H1 (cell line): ENCODE measurements around the gene ZNF654. TPM values are rescaled to one million over a fixed set of nuclear protein-coding genes. Genes with fewer than 3 reads are reported as not detected.

Experiments
- CTCF ChIA-PET: fragments of 300-600 bp; sonication (Branson Sonifier 250); formaldehyde crosslinking; loops from one replicate; lab custom pipeline; 2021; ENCODE audit not compliant: partially characterized antibody; lab: Charles Lee
- POLR2A ChIA-PET: fragments of 300-600 bp; sonication (Branson Sonifier 250); formaldehyde crosslinking; loops from one replicate; lab custom pipeline; 2021; ENCODE audit warnings: inconsistent platforms; ENCODE audit not compliant: partially characterized antibody; lab: Charles Lee
- DNase-seq, 2 experiments: peaks; one replicate each; pipeline versions ENCODE4 v3.0.0 to v3.0.0-alpha.2; 2010 to 2022; ENCODE audit warnings: low spot score in 2 of 2, low read depth in 1 of 2, mixed read lengths in 1 of 2
- FAIRE-seq: peaks from 2 replicates; lab custom pipeline; 2011; peaks lifted over from hg19 to GRCh38; lab: Jason Lieb, UNC
- H2AFZ ChIP-seq: 2 replicates; pipeline ENCODE4 v1.8.1; 2012; ENCODE audit warnings: low read length, inconsistent platforms
- H2AK5ac ChIP-seq: 2 replicates; pipeline ENCODE4 v1.6.1; 2013; ENCODE audit warnings: low read depth, low read length
- H2BK120ac ChIP-seq: replicated peaks from 2 replicates; pipeline ENCODE3; 2013; ENCODE audit warnings: low read depth, low read length, inconsistent platforms
- H2BK12ac ChIP-seq: 2 replicates; pipeline ENCODE4 v1.6.1; 2013; ENCODE audit warnings: low read depth, low read length
- H2BK15ac ChIP-seq: 2 replicates; pipeline ENCODE4 v1.6.1; 2013; ENCODE audit warnings: low read length
- H2BK20ac ChIP-seq: 2 replicates; pipeline ENCODE4 v1.6.1; 2013; ENCODE audit warnings: low read length
- H2BK5ac ChIP-seq: 2 replicates; pipeline ENCODE4 v1.6.1; 2013; ENCODE audit warnings: low read depth, low read length
- H3K14ac ChIP-seq: 2 replicates; pipeline ENCODE4 v1.6.1; 2013; ENCODE audit warnings: inconsistent platforms; ENCODE audit not compliant: insufficient read length
- H3K18ac ChIP-seq: 2 replicates; pipeline ENCODE4 v1.6.1; 2013; ENCODE audit warnings: low read length; ENCODE audit errors: extremely low read depth
- H3K23ac ChIP-seq: 2 replicates; pipeline ENCODE4 v1.6.1; 2013; ENCODE audit warnings: inconsistent platforms; ENCODE audit not compliant: insufficient read length
- H3K23me2 ChIP-seq: 2 replicates; pipeline ENCODE4 v1.6.1; 2013; ENCODE audit warnings: low read depth, low read length
- H3K27ac ChIP-seq: 2 replicates; pipeline ENCODE4 v1.6.1; 2011; ENCODE audit warnings: low read depth, low read length, inconsistent platforms
- H3K27me3 ChIP-seq, 4 experiments: replicated peaks in 1 of 4; 1 replicate in 1 of 4; 2 replicates in 3 of 4; pipeline versions ENCODE4 v1.6.1 to v1.8.1; 2011 to 2013; ENCODE audit warnings: low read length in 3 of 4, mild to moderate bottlenecking in 3 of 4, inconsistent platforms in 2 of 4, mixed read lengths in 2 of 4, moderate library complexity in 1 of 4; ENCODE audit not compliant: control insufficient read depth in 3 of 4, insufficient read depth in 3 of 4; ENCODE audit errors: extremely low read depth in 1 of 4
- H3K36me3 ChIP-seq, 4 experiments: 2 replicates each; pipeline versions ENCODE4 v1.6.1 to v1.8.1; 2011 to 2013; ENCODE audit warnings: mild to moderate bottlenecking in 4 of 4, low read length in 3 of 4, moderate library complexity in 2 of 4, control low read depth in 1 of 4, inconsistent platforms in 1 of 4; ENCODE audit not compliant: insufficient read depth in 4 of 4, control insufficient read depth in 2 of 4
- H3K4ac ChIP-seq: replicated peaks from 2 replicates; pipeline ENCODE3; 2013; ENCODE audit warnings: low read length, low read depth, mixed read lengths, inconsistent platforms; ENCODE audit not compliant: insufficient read length
- H3K4me1 ChIP-seq, 4 experiments: replicated peaks in 1 of 4; 1 replicate in 1 of 4; 2 replicates in 3 of 4; pipeline versions ENCODE4 v1.6.1 to v1.8.1; 2011 to 2013; ENCODE audit warnings: low read length in 3 of 4, inconsistent platforms in 2 of 4, mixed read lengths in 1 of 4; ENCODE audit not compliant: insufficient read depth in 4 of 4, control insufficient read depth in 3 of 4
- H3K4me2 ChIP-seq, 2 experiments: 2 replicates each; pipeline versions ENCODE4 v1.6.1 to v1.8.1; 2011 to 2013; ENCODE audit warnings: low read depth in 2 of 2, low read length in 2 of 2, control low read depth in 1 of 2, inconsistent platforms in 1 of 2, mild to moderate bottlenecking in 1 of 2; ENCODE audit not compliant: insufficient read depth in 1 of 2
- H3K4me3 ChIP-seq, 4 experiments: fragments of 200-600, 300-600 bp in 1 of 4; sonication (generic), shearing (Covaris generic), sonication (Bioruptor Twin) in 1 of 4; 2 replicates each; pipeline versions ENCODE4 v1.5.1 to v1.8.1; 2011 to 2016; ENCODE audit warnings: low read length in 4 of 4, low read depth in 3 of 4, control low read depth in 2 of 4, inconsistent platforms in 2 of 4, mild to moderate bottlenecking in 2 of 4, mixed read lengths in 1 of 4, moderate library complexity in 1 of 4; ENCODE audit not compliant: insufficient read depth in 2 of 4; ENCODE audit errors: extremely low read depth in 1 of 4
- H3K56ac ChIP-seq: replicated peaks from 2 replicates; pipeline ENCODE3; 2013; ENCODE audit warnings: low read depth, mild to moderate bottlenecking, mixed read lengths, low read length, inconsistent platforms; ENCODE audit not compliant: insufficient read length
- H3K79me1 ChIP-seq: 2 replicates; pipeline ENCODE4 v1.6.1; 2013; ENCODE audit warnings: low read depth, low read length, control low read depth
- H3K79me2 ChIP-seq, 2 experiments: 2 replicates each; pipeline versions ENCODE4 v1.6.1 to v1.8.1; 2012 to 2013; ENCODE audit warnings: low read length in 2 of 2, mild to moderate bottlenecking in 2 of 2, inconsistent platforms in 1 of 2; ENCODE audit not compliant: insufficient read depth in 2 of 2, control insufficient read depth in 1 of 2
- H3K9ac ChIP-seq, 4 experiments: replicated peaks in 1 of 4; 1 replicate in 1 of 4; 2 replicates in 3 of 4; pipeline versions ENCODE4 v1.6.1 to v1.8.1; 2011 to 2013; ENCODE audit warnings: low read depth in 3 of 4, low read length in 3 of 4, control low read depth in 2 of 4, mild to moderate bottlenecking in 2 of 4, moderate library complexity in 2 of 4, inconsistent platforms in 1 of 4; ENCODE audit errors: extremely low read depth in 1 of 4
- H3K9me3 ChIP-seq, 2 experiments: 2 replicates each; pipeline versions ENCODE4 v1.6.1 to v1.8.1; 2012 to 2013; ENCODE audit warnings: mild to moderate bottlenecking in 2 of 2, moderate library complexity in 2 of 2, control low read depth in 1 of 2, inconsistent platforms in 1 of 2, low read depth in 1 of 2, low read length in 1 of 2, mixed read lengths in 1 of 2; ENCODE audit not compliant: insufficient read depth in 2 of 2
- H4K20me1 ChIP-seq, 2 experiments: replicated peaks in 1 of 2; 2 replicates each; pipeline versions ENCODE3 to v1.8.1; 2011 to 2013; ENCODE audit warnings: inconsistent platforms in 2 of 2, low read length in 2 of 2, mild to moderate bottlenecking in 1 of 2; ENCODE audit not compliant: insufficient read depth in 2 of 2, control insufficient read depth in 1 of 2
- H4K5ac ChIP-seq: 2 replicates; pipeline ENCODE4 v1.6.1; 2013; ENCODE audit warnings: low read length, low read depth, mixed read lengths, inconsistent platforms; ENCODE audit not compliant: insufficient read length
- H4K8ac ChIP-seq: 2 replicates; pipeline ENCODE4 v1.8.0; 2013; ENCODE audit warnings: mild to moderate bottlenecking, moderate library complexity, low read length, inconsistent platforms; ENCODE audit not compliant: insufficient read depth; ENCODE audit errors: extremely low read depth
- H4K91ac ChIP-seq: replicated peaks from 2 replicates; pipeline ENCODE3; 2013; ENCODE audit warnings: low read length, mixed read lengths, inconsistent platforms; ENCODE audit not compliant: insufficient read length
- CBX8 ChIP-seq: fragments of 300-800, 300-1000 bp; sonication (generic); IDR thresholded peaks from 2 replicates; pipeline ENCODE4 v1.7.1; 2016; ENCODE audit warnings: low read depth, low read length, borderline replicate concordance
- CEBPB ChIP-seq: IDR thresholded peaks from 2 replicates; pipeline ENCODE4 v1.6.1; 2012; ENCODE audit warnings: low read depth, low read length
- CHD1 ChIP-seq: IDR thresholded peaks from 2 replicates; pipeline ENCODE4 v1.6.1; 2012; ENCODE audit warnings: low read depth, low read length, improper control_type of control experiment
- CHD2 ChIP-seq: IDR thresholded peaks from 2 replicates; pipeline ENCODE4 v1.6.1; 2012; ENCODE audit warnings: low read length, improper control_type of control experiment
- GABPA ChIP-seq: IDR thresholded peaks from 2 replicates; pipeline ENCODE4 v1.6.1; 2011; ENCODE audit warnings: mild to moderate bottlenecking, low read length, moderate library complexity, borderline replicate concordance; ENCODE audit not compliant: insufficient read depth
- KDM4A ChIP-seq: IDR thresholded peaks from one replicate; pipeline ENCODE4 v1.7.1; 2012; ENCODE audit warnings: low read depth, mild to moderate bottlenecking, moderate library complexity, low read length, inconsistent platforms; ENCODE audit not compliant: severe bottlenecking
- KDM5A ChIP-seq: fragments of 200-600 bp; IDR thresholded peaks from 2 replicates; pipeline ENCODE4 v1.7.1; 2012; ENCODE audit warnings: mild to moderate bottlenecking, low read length, inconsistent platforms, mixed read lengths
- PHF8 ChIP-seq: fragments of 200-600 bp; sonication (generic); conservative IDR thresholded peaks from 2 replicates; pipeline ENCODE4 v1.7.1; 2012; ENCODE audit warnings: low read depth, mild to moderate bottlenecking, inconsistent platforms, low read length, moderate library complexity
- RNF2 ChIP-seq: fragments of 200-900, 300-1000 bp; sonication (generic); IDR thresholded peaks from 2 replicates; pipeline ENCODE4 v1.7.1; 2016; ENCODE audit warnings: borderline replicate concordance, low read depth, mild to moderate bottlenecking, antibody characterized with exemption, low read length; ENCODE audit not compliant: poor library complexity, severe bottlenecking; ENCODE audit errors: missing control alignments
- SAP30 ChIP-seq: fragments of 300-600 bp; sonication (generic); IDR thresholded peaks from 2 replicates; pipeline ENCODE4 v1.7.1; 2012; ENCODE audit warnings: low read length, moderate library complexity, mild to moderate bottlenecking, inconsistent platforms; ENCODE audit not compliant: insufficient read depth, insufficient replicate concordance
- SIN3A ChIP-seq, 2 experiments: IDR thresholded peaks in 1 of 2; conservative IDR thresholded peaks in 1 of 2; 2 replicates each; pipeline ENCODE4 v1.6.1; 2011 to 2012; ENCODE audit warnings: low read length in 2 of 2, improper control_type of control experiment in 1 of 2, low read depth in 1 of 2, mild to moderate bottlenecking in 1 of 2
- SIX5 ChIP-seq: IDR thresholded peaks from 2 replicates; pipeline ENCODE4 v1.6.1; 2011; ENCODE audit warnings: mild to moderate bottlenecking, low read depth, low read length
- TBP ChIP-seq: IDR thresholded peaks from 2 replicates; pipeline ENCODE4 v1.6.1; 2011; ENCODE audit warnings: low read depth, low read length, improper control_type of control experiment
- WGBS, 2 experiments: shearing (Covaris generic) in 1 of 2; methylation state at CpG; one replicate each; pipeline versions ENCODE4 v1.1.6 to v1.1.7; 2013 to 2015; ENCODE audit warnings: low lambda C conversion rate in 2 of 2, mixed read lengths in 2 of 2, inconsistent platforms in 1 of 2, low coverage in 1 of 2, missing lambda C conversion rate in 1 of 2; ENCODE audit not compliant: insufficient replicate concordance in 2 of 2, insufficient coverage in 1 of 2, insufficient read length in 1 of 2; ENCODE audit errors: extremely low coverage in 1 of 2, missing lambda C conversion rate in 1 of 2; 5-methylcytosine and 5-hydroxymethylcytosine counted together
- polyA plus RNA-seq, 7 experiments: library from polyadenylated mRNA; depleted of rRNA in 3 of 7; stranded (reverse) in 5 of 7; unstranded in 2 of 7; fragments of >200 nt in 5 of 7; fragments of 200-250 nt in 2 of 7; gene quantifications; 1 replicate in 5 of 7; 2 replicates in 1 of 7; 4 replicates in 1 of 7; pipeline versions ENCODE4 v1.2.1 to v1.2.3, GENCODE V29; 2011 to 2013; ENCODE audit warnings: missing spikeins in 2 of 7, mixed read lengths in 2 of 7
- total RNA-seq: library from RNA; stranded (reverse); fragmentation: NEBNext Ultra II Directional; extraction: Animal tissue kit (Norgen Biotek cat#: 25700); gene quantifications from 2 replicates; pipeline ENCODE4 v1.2.1, GENCODE V29; 2021

ZNF654 gene
- total and polyA plus RNA-seq, 2 of the 8 experiments (the other 6 are each of a cell fraction or from before 2014, with no cell fraction given), result 0.47 to 5.3 TPM

DNA sequence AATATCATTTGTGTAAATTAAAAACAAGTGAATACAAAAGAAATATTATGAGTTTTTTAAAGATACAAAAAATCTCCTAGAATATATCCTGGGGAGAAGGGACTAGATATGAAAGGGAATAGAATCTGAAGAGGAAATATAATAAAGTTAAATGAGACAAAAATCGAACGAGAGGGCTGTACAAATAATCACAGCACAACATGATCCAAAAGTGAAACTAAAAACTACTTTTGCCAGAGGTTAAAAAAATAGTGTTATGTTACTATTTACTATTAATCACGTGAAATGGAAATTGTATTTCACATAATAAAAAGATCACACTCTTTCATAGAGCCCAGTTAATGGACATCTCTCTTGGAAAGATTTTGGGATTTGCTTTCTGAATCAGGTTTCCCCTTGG is 28.8 kb upstream of the ZNF654 start:
- FAIRE-seq (no peak), DNase-seq (no peak)
- Histone ChIP-seq H2BK20ac (no peak overlapping the region), H2BK5ac (no peak overlapping the region), H3K27me3 (no peaks in the 10 kb centered on the region), H4K20me1 (peaks cover 0 to 1% of the 10 kb centered on the region in 2 experiments), H3K18ac (no peak overlapping the region), H4K91ac (no peak overlapping the region), H2AK5ac (no peak overlapping the region), H3K14ac (no peak overlapping the region), H3K56ac (no peak overlapping the region), H3K27ac (no peak overlapping the region), H3K79me2 (no peaks in the 10 kb centered on the region), H3K4me3 (no peak overlapping the region), H3K4me1 (no peaks in the 10 kb centered on the region), H4K8ac (no peak overlapping the region), H4K5ac (no peak overlapping the region), H3K79me1 (no peaks in the 10 kb centered on the region), H3K4ac (no peak overlapping the region), H3K9me3 (0 out of 4 replicates have a peak, but pooled peaks cover 0 to 6% of the 10 kb centered on the region in 2 experiments), H3K9ac (no peak overlapping the region), H3K4me2 (no peak overlapping the region), H3K23ac (no peak overlapping the region), H2BK12ac (no peak overlapping the region), H2BK120ac (no peak overlapping the region), H3K36me3 (no peaks in the 10 kb centered on the region), H3K23me2 (no peaks in the 10 kb centered on the region), H2AFZ (no peak overlapping the region), H2BK15ac (no peak overlapping the region)
- CTCF ChIA-PET, result interaction anchor here (0.8 kb wide), 1 partner anchor 83 kb away, joined by 4 read pairs; no protein-coding TSS in a partner anchor
- WGBS, 2 experiments, result 89% methylated on average over 3 of the region's 3 CpGs; no CpG with 5 or more reads in 1 of the 2 experiments
- POLR2A ChIA-PET, result no interaction called here
- TF ChIP-seq GABPA (no peak), KDM4A (no peak), SAP30 (no peak), RNF2 (no peak), SIN3A (conservative IDR thresholded peaks at IDR 0.05 in 1 of 2, IDR thresholded peaks at IDR 0.05 in 1 of 2; ENCODE audit: low read depth in 1 of 2, low read length in 2 of 2) (no peak), KDM5A (no peak), PHF8 (no peak), SIX5 (no peak), CBX8 (no peak), CEBPB (no peak), CHD2 (no peak), TBP (no peak), CHD1 (no peak)
